Measurements from ENCODE around the gene RNGTT. TPM values are rescaled to one million over a fixed set of nuclear protein-coding genes. Genes with fewer than 3 reads are reported as not detected.

RNGTT gene
- total RNA-seq, 1 donor from 2014 or later, result 12.3 TPM

DNA sequence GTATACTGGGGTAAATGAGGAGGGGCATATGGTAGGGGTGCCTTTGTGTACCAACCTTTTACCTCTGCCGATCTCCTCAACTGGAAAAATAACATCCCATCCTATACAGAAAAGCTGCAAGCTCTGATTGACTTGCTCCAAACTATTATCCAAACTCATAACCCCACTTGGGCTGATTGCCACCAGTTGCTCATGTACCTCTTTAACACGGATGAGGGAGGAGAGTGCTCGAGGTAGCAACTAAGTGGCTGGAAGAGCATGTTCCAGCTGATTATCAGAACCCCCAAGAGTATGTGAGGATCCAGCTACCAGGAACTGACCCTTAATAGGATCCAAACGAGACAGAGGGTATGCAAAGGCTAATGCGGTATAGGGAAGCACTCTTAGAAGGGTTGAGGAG, 299.6 kb downstream of the RNGTT start:
- no peak overlapping the region for H3K27ac ChIP-seq
- H3K4me3 ChIP-seq, result no peak overlapping the region
- TF ChIP-seq, protein P1, sequence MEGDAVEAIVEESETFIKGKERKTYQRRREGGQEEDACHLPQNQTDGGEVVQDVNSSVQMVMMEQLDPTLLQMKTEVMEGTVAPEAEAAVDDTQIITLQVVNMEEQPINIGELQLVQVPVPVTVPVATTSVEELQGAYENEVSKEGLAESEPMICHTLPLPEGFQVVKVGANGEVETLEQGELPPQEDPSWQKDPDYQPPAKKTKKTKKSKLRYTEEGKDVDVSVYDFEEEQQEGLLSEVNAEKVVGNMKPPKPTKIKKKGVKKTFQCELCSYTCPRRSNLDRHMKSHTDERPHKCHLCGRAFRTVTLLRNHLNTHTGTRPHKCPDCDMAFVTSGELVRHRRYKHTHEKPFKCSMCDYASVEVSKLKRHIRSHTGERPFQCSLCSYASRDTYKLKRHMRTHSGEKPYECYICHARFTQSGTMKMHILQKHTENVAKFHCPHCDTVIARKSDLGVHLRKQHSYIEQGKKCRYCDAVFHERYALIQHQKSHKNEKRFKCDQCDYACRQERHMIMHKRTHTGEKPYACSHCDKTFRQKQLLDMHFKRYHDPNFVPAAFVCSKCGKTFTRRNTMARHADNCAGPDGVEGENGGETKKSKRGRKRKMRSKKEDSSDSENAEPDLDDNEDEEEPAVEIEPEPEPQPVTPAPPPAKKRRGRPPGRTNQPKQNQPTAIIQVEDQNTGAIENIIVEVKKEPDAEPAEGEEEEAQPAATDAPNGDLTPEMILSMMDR (IDR thresholded peaks at IDR 0.05), result no peak
- no peak for DNase-seq
- H3K4me1 ChIP-seq, result no peaks in the 10 kb centered on the region
- no peaks in the 10 kb centered on the region for H3K36me3 ChIP-seq
- intact Hi-C loops (cut with DNase I), result no loop called here
- no peak for ATAC-seq
- no peaks in the 10 kb centered on the region for H3K27me3 ChIP-seq
- no peaks in the 10 kb centered on the region for H3K9me3 ChIP-seq

DNA sequence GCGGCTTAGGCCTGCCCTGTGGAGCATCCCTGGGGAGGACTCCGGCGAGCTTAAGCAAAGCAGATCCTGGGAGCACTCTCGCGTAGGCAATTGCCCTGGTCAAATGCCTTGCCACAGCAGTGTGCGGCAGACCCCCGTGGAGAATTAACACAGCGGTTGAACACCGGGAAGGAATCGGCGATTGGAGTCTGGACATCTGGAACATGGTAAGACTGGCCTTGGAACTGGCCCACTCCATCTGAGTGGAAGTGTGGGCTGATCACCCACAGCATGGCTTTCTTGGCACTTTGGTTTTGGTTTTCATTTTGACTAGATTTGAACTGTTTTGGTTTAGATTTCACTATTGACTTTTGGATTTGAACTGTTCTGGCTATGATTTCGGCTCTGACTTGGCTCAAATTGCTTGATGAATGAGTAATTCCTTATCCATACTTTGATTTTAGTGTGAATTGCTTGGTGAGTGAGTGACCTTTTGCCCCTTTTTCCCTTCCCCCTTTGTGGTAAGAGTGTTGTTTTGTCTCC, 300.7 kb downstream of the RNGTT start:
- ATAC-seq (no peak), DNase-seq (no peak)
- Histone ChIP-seq H3K36me3 (no peaks in the 10 kb centered on the region), H3K27me3 (no peaks in the 10 kb centered on the region), H3K27ac (no peak overlapping the region), H3K4me3 (no peak overlapping the region), H3K4me1 (no peaks in the 10 kb centered on the region), H3K9me3 (no peaks in the 10 kb centered on the region)
- TF ChIP-seq, protein P1 (IDR thresholded peaks at IDR 0.05), result no peak
- intact Hi-C loops (cut with DNase I), result no loop called here

DNA sequence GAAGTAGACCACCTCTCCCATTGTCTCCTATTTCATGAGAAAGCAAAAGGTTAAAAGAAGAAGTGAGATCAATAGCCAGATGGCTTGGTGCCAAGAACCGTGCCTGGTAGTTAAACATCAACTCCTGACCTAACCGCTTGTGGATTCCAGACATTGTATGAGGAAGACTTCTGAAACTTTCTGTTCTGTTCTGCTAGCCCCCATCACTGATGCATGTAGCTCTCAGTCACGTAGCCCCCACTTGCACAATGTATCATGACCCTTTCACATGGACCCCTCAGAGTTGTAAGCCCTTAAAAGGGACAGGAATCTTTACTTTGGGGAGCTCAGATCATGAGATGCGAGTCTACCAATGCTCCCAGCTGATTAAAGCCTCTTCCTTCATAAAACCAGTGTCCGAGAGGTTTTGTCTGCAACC, 301.2 kb downstream of the RNGTT start:
- H3K9me3 ChIP-seq, result no peaks in the 10 kb centered on the region
- ATAC-seq, result no peak
- intact Hi-C loops (cut with DNase I), result no loop called here
- H3K27ac ChIP-seq, result no peak overlapping the region
- H3K36me3 ChIP-seq, result no peaks in the 10 kb centered on the region
- no peak overlapping the region for H3K4me3 ChIP-seq
- DNase-seq, result no peak
- H3K27me3 ChIP-seq, result no peaks in the 10 kb centered on the region
- no peaks in the 10 kb centered on the region for H3K4me1 ChIP-seq
- TF ChIP-seq, protein P1 (IDR thresholded peaks at IDR 0.05), result no peak

DNA sequence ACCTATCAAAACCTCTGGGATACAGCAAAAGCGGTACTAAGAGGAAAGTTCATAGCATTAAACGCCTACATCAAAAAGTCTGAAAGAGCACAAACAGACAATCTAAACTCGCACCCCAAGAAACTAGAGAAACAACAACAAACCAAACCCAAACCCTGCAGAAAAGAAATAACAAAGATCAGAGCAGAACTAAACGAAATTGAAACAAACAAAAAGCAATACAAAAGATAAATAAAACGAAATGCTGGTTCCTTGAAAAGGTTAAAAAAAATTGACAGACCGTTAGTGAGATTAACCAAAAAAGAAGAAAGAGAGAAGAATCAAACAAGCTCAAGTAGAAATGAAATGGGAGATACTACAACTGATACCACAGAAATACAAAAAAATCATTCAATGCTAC, 302.3 kb downstream of the RNGTT start:
- Histone ChIP-seq H3K27me3 (no peaks in the 10 kb centered on the region), H3K27ac (no peak overlapping the region), H3K36me3 (no peaks in the 10 kb centered on the region), H3K4me1 (no peaks in the 10 kb centered on the region), H3K9me3 (no peaks in the 10 kb centered on the region), H3K4me3 (no peak overlapping the region)
- intact Hi-C loops (cut with DNase I), result no loop called here
- TF ChIP-seq, protein P1 (IDR thresholded peaks at IDR 0.05), result no peak
- ATAC-seq (no peak), DNase-seq (no peak)

DNA sequence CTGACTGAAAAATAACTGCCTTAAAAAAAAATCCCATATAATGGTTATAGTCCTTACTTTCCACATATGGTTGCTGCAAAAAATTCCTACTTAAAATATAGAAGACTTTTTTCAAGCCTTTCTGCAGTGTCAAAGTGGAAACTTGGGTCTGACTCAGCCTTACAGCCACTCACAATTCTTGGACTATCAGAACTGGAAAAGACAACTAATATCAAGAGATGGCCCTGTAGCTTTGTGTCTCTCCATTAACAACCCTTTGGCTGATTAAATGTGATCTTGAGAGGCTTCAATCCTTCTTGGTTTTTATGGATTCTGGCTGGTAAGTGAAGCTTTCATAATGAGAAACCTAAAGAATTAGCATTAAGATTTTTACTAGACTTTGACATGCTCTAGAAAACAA, 307.8 kb downstream of the RNGTT start:
- TF ChIP-seq, protein P1 (IDR thresholded peaks at IDR 0.05), result no peak
- H3K4me1 ChIP-seq, result no peaks in the 10 kb centered on the region
- no peaks in the 10 kb centered on the region for H3K9me3 ChIP-seq
- no peak overlapping the region for H3K4me3 ChIP-seq
- DNase-seq, result no peak
- intact Hi-C loops (cut with DNase I), result no loop called here
- ATAC-seq, result no peak
- no peaks in the 10 kb centered on the region for H3K36me3 ChIP-seq
- no peaks in the 10 kb centered on the region for H3K27me3 ChIP-seq
- no peak overlapping the region for H3K27ac ChIP-seq

DNA sequence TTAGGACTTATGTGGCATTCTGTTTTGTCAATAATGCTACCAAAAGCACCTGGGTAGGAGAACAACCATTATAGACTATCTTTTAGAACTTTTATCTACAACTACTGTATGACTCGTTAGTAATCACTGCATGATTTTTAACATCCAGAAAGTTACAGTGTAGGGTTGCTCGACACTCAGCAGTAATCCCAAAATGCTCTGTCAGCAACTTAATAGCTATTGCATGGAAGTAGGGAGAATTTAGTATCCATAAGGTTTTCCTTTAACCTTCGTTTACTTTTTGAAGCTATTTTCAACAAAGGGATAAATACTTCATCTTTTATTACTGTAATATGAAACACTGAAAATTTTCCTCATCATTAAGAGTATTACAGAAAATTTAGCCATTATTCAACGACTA, 309.5 kb downstream of the RNGTT start:
- TF ChIP-seq, protein P1 (IDR thresholded peaks at IDR 0.05), result no peak
- Histone ChIP-seq H3K4me1 (no peaks in the 10 kb centered on the region), H3K27me3 (no peaks in the 10 kb centered on the region), H3K9me3 (no peaks in the 10 kb centered on the region), H3K36me3 (no peaks in the 10 kb centered on the region), H3K27ac (no peak overlapping the region), H3K4me3 (no peak overlapping the region)
- intact Hi-C loops (cut with DNase I), result no loop called here
- no peak for DNase-seq
- no peak for ATAC-seq
